Measurements from ENCODE around the gene HHAT. TPM values are rescaled to one million over a fixed set of nuclear protein-coding genes. Genes with fewer than 3 reads are reported as not detected.

Gene HHAT
- total and polyA plus RNA-seq, 3 donors from 2014 or later = 8.5 to 24.3 (median 23.8) TPM

DNA sequence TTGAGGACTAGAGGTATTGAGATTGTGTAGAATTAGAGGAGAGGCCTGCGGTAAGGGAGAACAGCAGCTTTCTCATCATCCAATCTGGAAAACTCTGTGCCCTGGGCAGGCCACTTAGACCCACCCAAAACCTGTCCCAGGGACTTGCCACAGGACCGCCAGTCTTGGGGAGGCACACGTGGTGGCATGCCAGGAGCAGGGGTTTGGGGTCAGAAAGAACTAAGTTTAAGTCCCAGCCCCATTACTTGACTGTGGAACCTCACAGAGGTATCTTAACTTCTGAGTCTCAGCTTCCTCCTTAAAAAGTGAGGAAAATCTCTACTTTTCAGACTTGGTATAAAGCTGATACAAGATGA lies 356.6 kb downstream of the HHAT start:
- Histone ChIP-seq H3K36me3 (ENCODE audit: low read depth, missing control alignments) (no peaks in the 10 kb centered on the region), H3K27ac (no peak overlapping the region), H3K27me3 (no peaks in the 10 kb centered on the region), H3K4me1 (peaks cover 4% of the 10 kb centered on the region), H3K4me3 (no peak overlapping the region), H3K9me3 (no peaks in the 10 kb centered on the region)
- 97 to 100% methylated on average over 3 of the region's 3 CpGs for WGBS, 2 donors
- no peak for TF ChIP-seq POLR2A (IDR thresholded peaks at IDR 0.05)
- TF ChIP-seq, protein P1, sequence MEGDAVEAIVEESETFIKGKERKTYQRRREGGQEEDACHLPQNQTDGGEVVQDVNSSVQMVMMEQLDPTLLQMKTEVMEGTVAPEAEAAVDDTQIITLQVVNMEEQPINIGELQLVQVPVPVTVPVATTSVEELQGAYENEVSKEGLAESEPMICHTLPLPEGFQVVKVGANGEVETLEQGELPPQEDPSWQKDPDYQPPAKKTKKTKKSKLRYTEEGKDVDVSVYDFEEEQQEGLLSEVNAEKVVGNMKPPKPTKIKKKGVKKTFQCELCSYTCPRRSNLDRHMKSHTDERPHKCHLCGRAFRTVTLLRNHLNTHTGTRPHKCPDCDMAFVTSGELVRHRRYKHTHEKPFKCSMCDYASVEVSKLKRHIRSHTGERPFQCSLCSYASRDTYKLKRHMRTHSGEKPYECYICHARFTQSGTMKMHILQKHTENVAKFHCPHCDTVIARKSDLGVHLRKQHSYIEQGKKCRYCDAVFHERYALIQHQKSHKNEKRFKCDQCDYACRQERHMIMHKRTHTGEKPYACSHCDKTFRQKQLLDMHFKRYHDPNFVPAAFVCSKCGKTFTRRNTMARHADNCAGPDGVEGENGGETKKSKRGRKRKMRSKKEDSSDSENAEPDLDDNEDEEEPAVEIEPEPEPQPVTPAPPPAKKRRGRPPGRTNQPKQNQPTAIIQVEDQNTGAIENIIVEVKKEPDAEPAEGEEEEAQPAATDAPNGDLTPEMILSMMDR (IDR thresholded peaks at IDR 0.05) = no peak
- intact Hi-C loops (cut with DNase I; ENCODE audit: low total_unique reads) = no loop called here
- no peak for DNase-seq

DNA sequence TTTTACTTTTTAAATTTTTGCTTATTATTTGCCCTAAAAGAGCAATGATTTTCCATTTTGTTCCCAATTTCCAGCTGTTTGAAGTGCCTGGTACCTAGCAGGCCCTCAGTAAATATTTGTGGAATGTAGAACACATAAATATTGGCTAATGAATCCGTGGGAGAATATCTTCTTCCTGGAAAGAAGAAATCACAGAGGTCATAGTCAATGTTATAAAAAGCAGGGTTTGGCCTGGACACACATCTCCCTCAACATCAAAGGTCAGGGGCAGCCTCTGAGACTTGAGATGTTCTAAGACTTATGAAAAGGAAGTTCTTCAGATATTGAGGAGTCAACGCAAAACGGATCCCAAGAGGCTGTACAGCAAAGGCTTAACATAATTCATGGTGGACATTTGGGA lies 358.1 kb downstream of the HHAT start:
- WGBS, 2 donors = 35 to 51% methylated on average over 3 of the region's 3 CpGs
- intact Hi-C loops (cut with DNase I; ENCODE audit: low total_unique reads) = no loop called here
- no peak for DNase-seq
- Histone ChIP-seq H3K4me1 (peaks cover 4% of the 10 kb centered on the region), H3K4me3 (no peak overlapping the region), H3K27me3 (no peaks in the 10 kb centered on the region), H3K36me3 (ENCODE audit: low read depth, missing control alignments) (no peaks in the 10 kb centered on the region), H3K27ac (no peak overlapping the region), H3K9me3 (no peaks in the 10 kb centered on the region)
- no peak for TF ChIP-seq POLR2A (IDR thresholded peaks at IDR 0.05)
- TF ChIP-seq, protein P1 (IDR thresholded peaks at IDR 0.05) = no peak

GRCh38 chr1:210687582-210688279 lies 359.0 kb downstream of the HHAT start:
- intact Hi-C loops (cut with DNase I; ENCODE audit: low total_unique reads) = no loop called here
- H3K36me3 ChIP-seq (ENCODE audit: low read depth, missing control alignments) = no peaks in the 10 kb centered on the region
- no peaks in the 10 kb centered on the region for H3K27me3 ChIP-seq
- no peak for DNase-seq
- peaks cover 4% of the 10 kb centered on the region for H3K4me1 ChIP-seq
- no peaks in the 10 kb centered on the region for H3K9me3 ChIP-seq
- no peak overlapping the region for H3K27ac ChIP-seq
- no peak for TF ChIP-seq POLR2A (IDR thresholded peaks at IDR 0.05)
- 82 to 84% methylated on average over 7 of the region's 7 CpGs for WGBS, 2 donors
- no peak overlapping the region for H3K4me3 ChIP-seq

DNA sequence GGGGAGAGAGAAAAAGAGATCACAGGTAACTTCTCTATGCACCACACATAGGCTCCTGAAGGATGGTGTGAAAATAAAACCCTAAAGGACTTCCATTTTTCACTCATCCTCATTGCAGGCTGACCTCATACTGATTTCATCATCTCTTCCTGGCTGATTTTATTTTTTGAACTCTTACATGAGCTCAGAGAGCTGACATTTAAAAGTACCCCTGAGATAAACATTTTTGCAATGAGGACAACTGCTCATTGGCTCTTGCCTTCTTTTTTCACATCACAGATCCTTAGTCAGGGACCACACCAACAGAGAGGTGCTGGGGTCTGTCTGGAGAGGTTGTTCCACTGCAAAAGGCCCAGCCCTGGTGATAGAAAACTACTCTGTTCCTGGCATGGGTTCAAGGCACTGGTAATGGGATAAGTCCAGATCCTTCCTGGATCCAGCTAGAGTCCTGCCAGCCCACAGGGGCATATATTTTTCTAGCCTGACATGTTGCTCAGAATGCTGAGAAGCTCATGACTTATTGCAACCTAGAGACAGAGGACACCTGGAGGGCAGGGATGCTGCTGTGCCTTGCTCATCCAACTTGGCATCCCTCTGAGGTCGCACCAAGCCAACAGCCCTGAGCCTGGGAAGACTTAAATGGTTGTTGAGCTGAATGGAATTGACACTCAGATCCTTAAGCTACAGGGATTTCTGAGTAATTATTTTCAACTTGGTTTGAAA lies 360.0 kb downstream of the HHAT start:
- no peak overlapping the region for H3K27ac ChIP-seq
- no peaks in the 10 kb centered on the region for H3K9me3 ChIP-seq
- WGBS, 2 donors = 95 to 100% methylated on average over 1 of the region's 1 CpG
- no peaks in the 10 kb centered on the region for H3K36me3 ChIP-seq (ENCODE audit: low read depth, missing control alignments)
- no peaks in the 10 kb centered on the region for H3K27me3 ChIP-seq
- H3K4me1 ChIP-seq = peaks cover 4% of the 10 kb centered on the region
- no peak for DNase-seq
- H3K4me3 ChIP-seq = no peak overlapping the region
- intact Hi-C loops (cut with DNase I; ENCODE audit: low total_unique reads) = no loop called here
- TF ChIP-seq POLR2A (IDR thresholded peaks at IDR 0.05) = no peak
- TF ChIP-seq, protein P1 (IDR thresholded peaks at IDR 0.05) = no peak

DNA sequence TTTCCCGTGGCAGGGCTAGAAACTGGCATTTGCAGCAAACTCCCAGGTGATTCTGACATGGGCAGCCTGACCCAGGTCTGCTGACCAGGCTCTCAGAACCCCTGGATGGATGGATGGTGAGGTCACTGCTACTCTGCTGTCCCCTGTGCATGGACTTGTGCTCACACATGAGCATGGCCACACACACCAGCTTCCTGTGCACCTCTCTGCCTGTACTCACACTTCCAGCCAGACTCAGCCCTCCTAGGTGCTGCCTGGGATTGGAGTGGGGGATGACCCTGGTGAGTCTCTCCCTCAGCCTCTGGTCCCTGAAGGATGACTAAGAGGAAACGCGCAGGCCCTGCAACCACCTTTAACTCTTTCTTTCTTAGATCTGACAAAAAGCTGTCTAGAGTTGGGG lies 361.1 kb downstream of the HHAT start:
- no peak overlapping the region for H3K4me3 ChIP-seq
- intact Hi-C loops (cut with DNase I; ENCODE audit: low total_unique reads) = no loop called here
- H3K9me3 ChIP-seq = no peaks in the 10 kb centered on the region
- 93 to 94% methylated on average over 3 of the region's 3 CpGs for WGBS, 2 donors
- H3K27ac ChIP-seq = no peak overlapping the region
- no peak for TF ChIP-seq POLR2A (IDR thresholded peaks at IDR 0.05)
- TF ChIP-seq, protein P1 (IDR thresholded peaks at IDR 0.05) = no peak
- no peak for DNase-seq
- no peaks in the 10 kb centered on the region for H3K27me3 ChIP-seq
- H3K36me3 ChIP-seq (ENCODE audit: low read depth, missing control alignments) = no peaks in the 10 kb centered on the region
- H3K4me1 ChIP-seq = peaks cover 4% of the 10 kb centered on the region

All from testis (tissue), 3 donors.